Lower leg skin (tissue), 4 donors: ENCODE data around the gene MTRF1. TPM values are rescaled to one million over a fixed set of nuclear protein-coding genes. Genes with fewer than 3 reads are reported as not detected.
A peak's percentile ranks its signal among the peaks of the same experiment; 100 is the strongest.

Source experiments
- DNase-seq, 2 donors: peaks; one replicate each; pipeline ENCODE4 v3.0.0-alpha.2; 2019; ENCODE audit warnings: low spot score in 2 of 2
- H3K4me3 ChIP-seq: fragments of 200-600 bp; sonication (generic); 2 replicates; pipeline ENCODE4 v1.5.1; 2017; ENCODE audit warnings: mild to moderate bottlenecking, low read depth; ENCODE audit not compliant: poor library complexity, severe bottlenecking
- POLR2A ChIP-seq, 2 donors: fragments of 450-650 bp; IDR thresholded peaks; one replicate each; pipeline ENCODE4 v1.6.1; 2016 to 2017; ENCODE audit warnings: antibody characterized with exemption in 2 of 2, mild to moderate bottlenecking in 1 of 2, moderate library complexity in 1 of 2
- WGBS, 2 donors: methylation state at CpG; one replicate each; pipeline ENCODE4 v1.1.5; 2018; 5-methylcytosine and 5-hydroxymethylcytosine counted together
- intact Hi-C: fragments of 100-400 bp; cut with DNase I; formaldehyde crosslinking; loops from one replicate; pipeline ENCODE4 v1.15.0; 2023; ENCODE audit warnings: low total_unique reads
- total RNA-seq, 4 donors: library from RNA; depleted of rRNA; stranded (reverse); fragments of >200 nt; gene quantifications; one replicate each; pipeline ENCODE4 v1.1.0, GENCODE V29; 2016
- TF ChIP-seq, protein P1 (sequence below), 3 donors: fragments of 450-650 bp; IDR thresholded peaks; one replicate each; pipeline ENCODE4 v1.5.1; 2016; ENCODE audit warnings: antibody characterized with exemption in 3 of 3, mild to moderate bottlenecking in 3 of 3, moderate library complexity in 2 of 3

The MTRF1 gene
- total RNA-seq, 4 donors from 2014 or later, result 4.2 to 13.5 (median 6.1) TPM

DNA sequence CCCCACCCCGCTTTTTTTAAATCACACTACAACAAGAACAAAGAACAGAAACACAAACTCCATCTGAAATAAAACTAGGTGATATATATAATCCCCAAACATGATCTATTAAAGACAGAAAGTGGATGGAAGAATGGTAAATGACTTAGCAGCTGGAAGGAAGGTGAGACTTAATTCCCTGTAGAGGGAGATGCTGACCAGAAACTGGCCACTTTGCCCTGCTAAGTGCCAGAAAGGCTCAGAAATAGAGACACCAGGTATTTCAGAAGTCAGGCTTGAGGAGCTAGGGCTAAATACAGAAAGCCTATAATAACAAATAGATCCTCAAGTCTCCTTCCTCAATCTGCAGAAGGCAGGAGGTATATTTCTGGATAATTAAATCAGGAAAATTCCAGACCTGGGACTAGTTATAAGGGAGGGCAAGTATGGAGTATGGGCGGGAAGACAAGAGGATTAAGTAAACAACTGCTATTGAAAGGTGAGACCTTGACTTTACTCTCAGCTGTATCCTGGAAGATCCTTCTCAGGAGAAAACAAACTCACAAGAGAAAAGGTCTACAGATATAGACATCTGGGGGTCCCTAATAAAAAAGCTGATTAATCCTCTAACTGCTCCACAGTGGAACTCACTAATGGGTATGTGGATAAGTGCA is 32.2 kb downstream of the MTRF1 start:
- DNase-seq, result no peak
- H3K4me3 ChIP-seq, result no peak overlapping the region
- WGBS, 2 donors, result 93 to 98% methylated on average over 2 of the region's 2 CpGs
- TF ChIP-seq, protein P1, sequence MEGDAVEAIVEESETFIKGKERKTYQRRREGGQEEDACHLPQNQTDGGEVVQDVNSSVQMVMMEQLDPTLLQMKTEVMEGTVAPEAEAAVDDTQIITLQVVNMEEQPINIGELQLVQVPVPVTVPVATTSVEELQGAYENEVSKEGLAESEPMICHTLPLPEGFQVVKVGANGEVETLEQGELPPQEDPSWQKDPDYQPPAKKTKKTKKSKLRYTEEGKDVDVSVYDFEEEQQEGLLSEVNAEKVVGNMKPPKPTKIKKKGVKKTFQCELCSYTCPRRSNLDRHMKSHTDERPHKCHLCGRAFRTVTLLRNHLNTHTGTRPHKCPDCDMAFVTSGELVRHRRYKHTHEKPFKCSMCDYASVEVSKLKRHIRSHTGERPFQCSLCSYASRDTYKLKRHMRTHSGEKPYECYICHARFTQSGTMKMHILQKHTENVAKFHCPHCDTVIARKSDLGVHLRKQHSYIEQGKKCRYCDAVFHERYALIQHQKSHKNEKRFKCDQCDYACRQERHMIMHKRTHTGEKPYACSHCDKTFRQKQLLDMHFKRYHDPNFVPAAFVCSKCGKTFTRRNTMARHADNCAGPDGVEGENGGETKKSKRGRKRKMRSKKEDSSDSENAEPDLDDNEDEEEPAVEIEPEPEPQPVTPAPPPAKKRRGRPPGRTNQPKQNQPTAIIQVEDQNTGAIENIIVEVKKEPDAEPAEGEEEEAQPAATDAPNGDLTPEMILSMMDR (IDR thresholded peaks at IDR 0.05), result no peak
- intact Hi-C loops, result no loop called here

DNA sequence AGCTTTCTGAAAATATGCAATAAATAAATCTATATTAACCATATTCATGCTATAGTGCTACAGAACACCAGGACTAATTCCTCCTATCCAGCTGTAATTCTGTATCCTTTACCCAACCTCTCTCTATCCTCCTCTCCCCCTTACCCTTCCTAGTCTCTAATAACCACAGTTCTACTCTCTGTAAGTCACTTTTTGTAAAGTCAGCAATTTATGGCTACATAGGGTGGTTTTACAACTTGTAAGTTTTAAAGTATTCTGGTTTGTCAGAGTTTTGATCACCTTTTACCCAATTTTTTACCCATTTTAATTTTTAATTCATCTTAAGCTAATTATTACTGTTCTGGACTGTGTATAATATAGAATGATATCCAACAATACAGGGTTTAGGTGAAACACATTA is 34.0 kb downstream of the MTRF1 start:
- TF ChIP-seq, protein P1 (IDR thresholded peaks at IDR 0.05), result no peak
- no peak for TF ChIP-seq POLR2A (IDR thresholded peaks at IDR 0.05)
- DNase-seq, result no peak
- H3K4me3 ChIP-seq, result no peak overlapping the region
- intact Hi-C loops, result no loop called here

DNA sequence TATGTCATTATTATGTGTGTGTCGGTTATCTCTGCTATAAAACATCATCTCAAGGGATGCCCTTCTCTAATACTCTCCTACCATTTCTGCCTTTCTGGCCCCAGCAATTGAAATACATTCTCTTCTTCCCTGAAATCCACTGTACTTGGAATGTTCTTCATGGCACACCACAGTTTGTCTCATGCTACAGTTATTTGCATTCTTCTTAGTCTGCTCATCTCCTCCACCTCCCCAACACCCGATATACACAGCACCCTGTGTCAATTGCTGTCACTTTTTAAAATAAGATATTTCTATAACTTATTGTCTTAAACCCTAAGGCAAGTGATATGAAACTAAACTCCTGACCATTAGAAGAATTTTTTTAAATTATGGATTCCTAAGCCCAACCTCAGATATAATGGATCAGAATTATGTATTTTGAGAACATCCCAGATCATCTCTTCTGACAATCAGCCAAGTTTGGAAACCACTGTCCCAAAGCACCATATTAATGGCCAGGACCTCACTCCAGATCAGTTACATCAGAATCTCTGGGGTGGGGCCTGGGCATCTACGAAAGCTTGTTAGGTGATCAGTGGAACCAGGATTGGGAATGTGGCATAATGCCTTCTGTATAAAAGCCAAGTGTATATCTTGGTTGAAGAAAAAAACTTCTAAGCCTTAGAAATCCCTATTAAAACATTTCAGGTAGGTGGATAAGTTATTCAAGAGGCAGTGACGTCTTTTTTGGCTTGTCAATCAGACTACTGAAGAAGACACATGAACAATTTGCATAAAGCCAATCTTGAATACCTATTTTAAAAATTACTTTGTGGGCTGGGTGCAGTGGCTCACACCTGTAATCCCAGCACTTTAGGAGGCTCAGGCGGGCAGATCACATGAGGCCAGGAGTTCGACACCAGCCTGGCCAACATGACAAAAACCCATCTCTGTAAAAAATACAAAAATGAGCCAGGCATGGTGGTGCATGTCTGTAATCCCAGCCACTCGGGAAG is 39.0 kb downstream of the MTRF1 start:
- 81 to 91% methylated on average over 7 of the region's 7 CpGs for WGBS, 2 donors
- intact Hi-C loops, result loop anchor here (5.0 kb wide), 2 partner anchors 152 to 307 kb away; no protein-coding TSS in a partner anchor

DNA sequence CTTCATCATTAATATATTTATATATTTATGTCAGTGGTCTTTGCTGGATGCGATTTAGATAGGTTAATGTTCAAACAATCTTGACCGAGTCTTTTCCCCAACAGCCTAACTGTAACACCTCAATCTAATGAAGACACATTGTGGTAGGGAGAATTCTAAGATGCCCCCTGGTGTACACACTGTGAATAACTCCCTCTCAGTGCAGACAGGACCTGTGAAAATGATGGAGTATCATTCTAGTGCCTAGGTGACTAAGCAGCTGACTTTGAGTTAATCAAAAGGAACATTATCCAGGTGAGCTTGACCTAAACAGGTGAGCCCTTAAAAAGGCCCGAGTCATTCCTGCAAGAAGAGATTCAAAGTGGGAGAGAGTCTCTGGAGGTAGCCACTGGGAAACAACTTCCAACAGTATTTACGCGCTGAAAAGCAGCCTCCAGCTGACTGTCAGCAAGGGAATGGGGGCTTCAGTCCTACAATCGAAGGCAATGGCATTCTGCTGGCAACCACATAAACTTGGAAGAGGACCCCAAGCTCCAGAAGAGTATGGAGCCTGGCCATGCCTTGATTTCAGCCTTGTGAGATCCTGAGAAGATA is 41.0 kb downstream of the MTRF1 start:
- peak in 1 of 2 donors; percentile 33 for DNase-seq
- no peak overlapping the region for H3K4me3 ChIP-seq
- WGBS, 2 donors, result 54 to 62% methylated on average over 6 of the region's 6 CpGs
- intact Hi-C loops, result loop anchor here (5.0 kb wide), 2 partner anchors 150 to 305 kb away; no protein-coding TSS in a partner anchor
- TF ChIP-seq, protein P1 (IDR thresholded peaks at IDR 0.05), result peak in 1 of 3 donors; percentile 38
- TF ChIP-seq POLR2A (IDR thresholded peaks at IDR 0.05), result no peak

More for the DNA sequence above, 39.0 kb downstream of the MTRF1 start:
- H3K4me3 ChIP-seq, result no peak overlapping the region
- no peak for DNase-seq
- TF ChIP-seq, protein P1 (IDR thresholded peaks at IDR 0.05), result no peak
- TF ChIP-seq POLR2A (IDR thresholded peaks at IDR 0.05), result no peak

DNA sequence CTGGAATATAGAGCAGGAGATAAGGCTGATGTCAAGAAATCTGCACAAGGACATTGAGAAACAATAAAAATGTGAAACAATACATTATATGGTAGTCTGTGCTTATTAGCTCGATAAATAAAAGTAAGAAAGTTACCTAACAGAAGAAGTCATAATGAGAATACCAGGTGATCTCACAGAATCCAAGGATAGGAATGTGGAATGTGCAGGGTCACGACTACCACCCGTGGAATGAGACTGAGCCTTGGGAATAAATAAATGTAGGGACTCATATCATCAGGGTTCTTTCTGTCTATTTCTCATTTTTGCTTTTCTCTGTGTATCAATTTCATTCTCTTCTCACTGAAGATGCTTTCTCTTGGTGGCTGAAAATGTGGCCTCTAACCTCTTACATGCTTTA is 43.0 kb downstream of the MTRF1 start:
- intact Hi-C loops, result loop anchor here (5.0 kb wide), 2 partner anchors 148 to 303 kb away; no protein-coding TSS in a partner anchor
- no peak overlapping the region for H3K4me3 ChIP-seq
- TF ChIP-seq, protein P1 (IDR thresholded peaks at IDR 0.05), result no peak
- TF ChIP-seq POLR2A (IDR thresholded peaks at IDR 0.05), result no peak
- DNase-seq, result no peak
- 82 to 84% methylated on average over 3 of the region's 3 CpGs for WGBS, 2 donors
